Mammary epithelial cell (primary cell): ENCODE measurements around the gene FAM149A.

Source experiments
- CTCF ChIP-seq, 2 donors: IDR thresholded peaks in 1 of 2; conservative IDR thresholded peaks in 1 of 2; 2 replicates each; pipeline ENCODE4 v1.5.1; 2011 to 2012; ENCODE audit warnings: inconsistent platforms in 2 of 2, low read length in 2 of 2, mild to moderate bottlenecking in 2 of 2, control low read depth in 1 of 2, low read depth in 1 of 2; ENCODE audit not compliant: insufficient read depth in 1 of 2; ENCODE audit errors: extremely low read depth in 1 of 2
- EZH2 ChIP-seq: IDR thresholded peaks from 2 replicates; pipeline ENCODE4 v1.6.1; 2012; ENCODE audit warnings: low read length, inconsistent platforms, borderline replicate concordance

DNA sequence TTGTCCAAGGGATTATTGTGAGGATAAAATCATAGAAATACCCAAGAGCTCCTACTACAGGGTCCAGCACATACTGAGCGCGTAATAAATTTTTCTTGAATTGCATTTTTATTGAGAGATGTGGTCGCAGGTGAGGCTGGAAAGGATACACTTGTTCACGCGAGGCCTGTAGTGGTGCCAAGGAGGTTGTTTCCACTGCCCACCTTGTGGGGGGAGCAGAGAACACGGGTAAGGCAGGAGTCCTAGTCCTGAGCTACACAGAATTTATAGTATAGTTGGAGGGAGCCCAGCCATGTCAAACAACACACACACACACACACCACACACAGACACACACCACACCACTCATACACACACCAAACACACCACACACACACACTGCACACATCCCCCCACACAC lies 55.1 kb downstream of the FAM149A start:
- TF ChIP-seq EZH2 = no peak
- no peak for TF ChIP-seq CTCF (conservative IDR thresholded peaks at IDR 0.05 in 1 of 2, IDR thresholded peaks at IDR 0.05 in 1 of 2; ENCODE audit: extremely low read depth in 1 of 2, insufficient read depth in 1 of 2, low read depth in 1 of 2, low read length in 2 of 2)
